Measurements from ENCODE around the gene NFATC1.

GRCh38 chr18:79452190-79452990, 56.7 kb downstream of the NFATC1 start:
- TF ChIP-seq CTCF (IDR thresholded peaks at IDR 0.05; ENCODE audit: poor library complexity, severe bottlenecking) (no peak), TAF1 (IDR thresholded peaks at IDR 0.05; ENCODE audit: low read depth) (no peak)
